ENCODE data around the gene ZNF880. TPM values are rescaled to one million over a fixed set of nuclear protein-coding genes. Genes with fewer than 3 reads are reported as not detected.

The ZNF880 gene
- total and polyA plus RNA-seq, 12 donors, result 12.4 to 24.2 (median 16.3) TPM

DNA sequence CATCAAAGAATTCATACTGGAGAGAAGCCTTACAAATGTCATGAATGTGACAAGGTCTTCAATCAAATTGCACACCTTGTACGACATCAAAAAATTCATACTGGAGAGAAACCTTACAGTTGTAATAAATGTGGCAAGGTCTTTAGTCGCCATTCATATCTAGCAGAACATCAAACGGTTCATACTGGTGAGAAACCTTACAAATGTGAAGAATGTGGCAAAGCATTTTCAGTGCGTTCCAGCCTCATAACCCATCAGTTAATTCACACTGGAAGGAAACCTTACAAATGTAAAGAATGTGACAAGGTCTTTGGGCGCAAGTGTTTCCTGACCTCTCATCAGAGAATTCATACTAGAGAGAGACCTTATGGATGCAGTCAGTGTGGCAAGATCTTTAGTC is 46.0 kb downstream of the ZNF880 start:
- Histone ChIP-seq H3K4me3 (no peak overlapping the region), H3K27ac (no peak overlapping the region), H3K4me1 (no peaks in the 10 kb centered on the region), H3K36me3 (peaks cover 0 to 55% (median 35%) of the 10 kb centered on the region in 9 donors), H3K9me3 (peaks cover 0 to 100% (median 89%) of the 10 kb centered on the region in 11 donors), H3K27me3 (no peaks in the 10 kb centered on the region)
- TF ChIP-seq, protein P1, sequence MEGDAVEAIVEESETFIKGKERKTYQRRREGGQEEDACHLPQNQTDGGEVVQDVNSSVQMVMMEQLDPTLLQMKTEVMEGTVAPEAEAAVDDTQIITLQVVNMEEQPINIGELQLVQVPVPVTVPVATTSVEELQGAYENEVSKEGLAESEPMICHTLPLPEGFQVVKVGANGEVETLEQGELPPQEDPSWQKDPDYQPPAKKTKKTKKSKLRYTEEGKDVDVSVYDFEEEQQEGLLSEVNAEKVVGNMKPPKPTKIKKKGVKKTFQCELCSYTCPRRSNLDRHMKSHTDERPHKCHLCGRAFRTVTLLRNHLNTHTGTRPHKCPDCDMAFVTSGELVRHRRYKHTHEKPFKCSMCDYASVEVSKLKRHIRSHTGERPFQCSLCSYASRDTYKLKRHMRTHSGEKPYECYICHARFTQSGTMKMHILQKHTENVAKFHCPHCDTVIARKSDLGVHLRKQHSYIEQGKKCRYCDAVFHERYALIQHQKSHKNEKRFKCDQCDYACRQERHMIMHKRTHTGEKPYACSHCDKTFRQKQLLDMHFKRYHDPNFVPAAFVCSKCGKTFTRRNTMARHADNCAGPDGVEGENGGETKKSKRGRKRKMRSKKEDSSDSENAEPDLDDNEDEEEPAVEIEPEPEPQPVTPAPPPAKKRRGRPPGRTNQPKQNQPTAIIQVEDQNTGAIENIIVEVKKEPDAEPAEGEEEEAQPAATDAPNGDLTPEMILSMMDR (IDR thresholded peaks at IDR 0.05), result no peak
- WGBS, 2 donors, result 96% methylated on average over 5 of the region's 5 CpGs
- no peak for DNase-seq
- intact Hi-C loops (cut with DNase I), result no loop called here
- no peak for ATAC-seq

DNA sequence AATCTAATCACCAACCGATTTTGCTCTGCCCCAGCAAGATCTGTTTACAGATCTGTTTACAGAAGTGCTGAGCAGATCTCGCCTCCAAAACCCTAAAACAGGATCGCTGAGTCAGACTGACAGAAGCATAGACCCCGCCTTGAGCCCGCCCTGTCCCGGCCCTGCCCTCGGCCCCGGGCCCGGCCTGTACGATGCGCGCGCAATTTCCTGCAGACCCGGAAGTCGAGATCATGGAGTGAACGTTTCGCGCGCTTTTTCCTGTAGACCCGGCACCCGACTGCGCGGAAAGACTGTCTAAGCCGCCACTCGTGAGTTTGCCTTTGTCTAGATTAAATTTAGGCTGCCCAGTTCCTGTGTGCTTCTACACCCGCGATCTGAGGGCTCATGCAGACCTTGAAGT is 59.2 kb downstream of the ZNF880 start, which contains the start of gene ZNF534:
Gene ZNF534, plus strand, starts transcription at position 212 of the 400 bp plus-strand sequence. CDS start 2,327 bp downstream, outside the sequence.
- no peak within 1 kb of the TSS for H3K4me3 ChIP-seq
- no peak within 1 kb of the TSS for H3K27ac ChIP-seq
- no peaks in the 10 kb centered on the region for H3K27me3 ChIP-seq
- intact Hi-C loops (cut with DNase I), result no loop called here
- TF ChIP-seq, protein P1 (IDR thresholded peaks at IDR 0.05), result no peak
- peaks cover 0 to 100% (median 11%) of the 10 kb centered on the region in 11 donors for H3K9me3 ChIP-seq
- no peak for ATAC-seq
- WGBS, 2 donors, result 45 to 50% methylated on average over 27 of the region's 27 CpGs
- DNase-seq, result no peak
- H3K36me3 ChIP-seq, result peaks cover 0 to 35% (median 0%) of the 10 kb centered on the region in 9 donors
- H3K4me1 ChIP-seq, result no peaks in the 10 kb centered on the region

Other genes starting within 250 kb of the ZNF880 start
- 1 to 10 TPM; 4.9 to 8.0 (median 6.5) TPM for gene ZNF616, start 230.0 kb upstream of the ZNF880 start, total RNA-seq
- 1 to 10 TPM; 1.6 to 2.2 TPM for gene ZNF616, start 230.0 kb upstream of the ZNF880 start, polyA plus RNA-seq
- gene ZNF836, start 198.3 kb upstream of the ZNF880 start, total RNA-seq, result 10 to 100 TPM in 1 of 10 donors, 1 to 10 TPM in 9; 5.1 to 10.6 (median 7.1) TPM
- gene ZNF836, start 198.3 kb upstream of the ZNF880 start, polyA plus RNA-seq, result 1 to 10 TPM; 2.3 to 6.1 TPM
- gene PPP2R1A, start 179.9 kb upstream of the ZNF880 start, total RNA-seq, result 100 to 1,000 TPM; 337 to 469 (median 401) TPM
- 100 to 1,000 TPM; 238 to 438 TPM for gene PPP2R1A, start 179.9 kb upstream of the ZNF880 start, polyA plus RNA-seq
- 10 to 100 TPM in 6 of 10 donors, 1 to 10 TPM in 4; 9.0 to 14.4 (median 10.5) TPM for gene ZNF766, start 100.3 kb upstream of the ZNF880 start, total RNA-seq
- 1 to 10 TPM; 3.1 TPM for gene ZNF766, start 100.3 kb upstream of the ZNF880 start, polyA plus RNA-seq
- gene ZNF480, start 72.8 kb upstream of the ZNF880 start, total RNA-seq, result 10 to 100 TPM; 11.4 to 19.6 (median 13.4) TPM
- gene ZNF480, start 72.8 kb upstream of the ZNF880 start, polyA plus RNA-seq, result 10 to 100 TPM in 1 of 2 donors, 1 to 10 TPM in 1; 6.9 to 16.2 TPM
- 1 to 10 TPM; 2.1 to 6.8 (median 4.7) TPM for gene ZNF610, start 33.7 kb upstream of the ZNF880 start, total RNA-seq
- 1 to 10 TPM; 1.1 to 2.9 TPM for gene ZNF610, start 33.7 kb upstream of the ZNF880 start, polyA plus RNA-seq
- 10 to 100 TPM; 10.2 to 26.7 (median 17.4) TPM for gene ZNF528, start 27.9 kb downstream of the ZNF880 start, total RNA-seq
- gene ZNF528, start 27.9 kb downstream of the ZNF880 start, polyA plus RNA-seq, result 10 to 100 TPM in 1 of 2 donors, 1 to 10 TPM in 1; 5.4 to 15.1 TPM
- under 1 TPM; 0.12 to 0.85 (median 0.24) TPM for gene ZNF534, start 59.2 kb downstream of the ZNF880 start, total RNA-seq
- gene ZNF534, start 59.2 kb downstream of the ZNF880 start, polyA plus RNA-seq, result under 1 TPM; 0.28 to 0.88 TPM
- gene ZNF578, start 83.6 kb downstream of the ZNF880 start, total RNA-seq, result 1 to 10 TPM; 1.3 to 3.5 (median 2.0) TPM
- 1 to 10 TPM in 1 of 2 donors, under 1 TPM in 1; 0.58 to 1.8 TPM for gene ZNF578, start 83.6 kb downstream of the ZNF880 start, polyA plus RNA-seq
- 10 to 100 TPM; 18.0 to 44.0 (median 32.9) TPM for gene ZNF808, start 157.7 kb downstream of the ZNF880 start, total RNA-seq
- 1 to 10 TPM; 1.8 to 8.6 TPM for gene ZNF808, start 157.7 kb downstream of the ZNF880 start, polyA plus RNA-seq
- gene ZNF701, start 200.4 kb downstream of the ZNF880 start, total RNA-seq, result 10 to 100 TPM; 11.3 to 27.9 (median 20.3) TPM
- 10 to 100 TPM in 1 of 2 donors, 1 to 10 TPM in 1; 3.0 to 20.5 TPM for gene ZNF701, start 200.4 kb downstream of the ZNF880 start, polyA plus RNA-seq